Right lobe of liver (tissue), 6 donors: ENCODE data around the gene SPESP1. TPM values are rescaled to one million over a fixed set of nuclear protein-coding genes. Genes with fewer than 3 reads are reported as not detected.

Experiments used
- ATAC-seq, 4 donors: fragments of 200-7000 bp; cut with Tn5 transposase; one replicate each; pipeline ENCODE4 v1.9.1; 2020; ENCODE audit warnings: mild to moderate bottlenecking in 4 of 4, moderate library complexity in 4 of 4
- DNase-seq, 3 donors: peaks; one replicate each; pipeline ENCODE4 v3.0.0-alpha.2; 2020
- H3K27ac ChIP-seq, 3 donors: fragments of 200-600 bp; one replicate each; pipeline ENCODE4 v1.8.0; 2022
- H3K27me3 ChIP-seq, 2 donors: fragments of 200-600 bp; one replicate each; pipeline ENCODE4 v1.8.0; 2022
- H3K36me3 ChIP-seq, 4 donors: fragments of 200-600 bp; sonication (generic) in 1 of 4; one replicate each; pipeline versions ENCODE4 v1.5.1 to v1.8.0; 2017 to 2022; ENCODE audit warnings: control low read depth in 1 of 4
- H3K4me1 ChIP-seq, 4 donors: fragments of 200-600 bp; sonication (generic) in 1 of 4; one replicate each; pipeline versions ENCODE4 v1.5.1 to v1.8.0; 2017 to 2022; ENCODE audit warnings: control low read depth in 1 of 4
- H3K4me3 ChIP-seq, 3 donors: fragments of 200-600 bp; one replicate each; pipeline ENCODE4 v1.8.0; 2022
- H3K9me3 ChIP-seq, 4 donors: fragments of 200-600 bp; sonication (generic) in 1 of 4; one replicate each; pipeline versions ENCODE4 v1.5.1 to v1.8.0; 2017 to 2022; ENCODE audit warnings: control low read depth in 1 of 4
- POLR2A ChIP-seq: fragments of 450-650 bp; IDR thresholded peaks from one replicate; pipeline ENCODE4 v1.6.1; 2017; ENCODE audit warnings: antibody characterized with exemption, mild to moderate bottlenecking
- WGBS: methylation state at CpG from one replicate; pipeline ENCODE4 v1.1.6; 2018; ENCODE audit warnings: low coverage, low lambda C conversion rate; ENCODE audit not compliant: insufficient coverage; ENCODE audit errors: missing lambda C conversion rate; 5-methylcytosine and 5-hydroxymethylcytosine counted together
- intact Hi-C, 2 donors: fragments of 100-400 bp; cut with DNase I; formaldehyde crosslinking; loops; one replicate each; pipeline versions ENCODE4 v1.11.2 to v1.14.1; 2022
- total RNA-seq, 6 experiments: library from RNA; depleted of rRNA in 2 of 6; stranded (reverse); fragments of >200 nt in 2 of 6; fragmentation: NEBNext Ultra II Directional in 3 of 6; extraction: Animal tissue kit (Norgen Biotek cat#: 25700) in 3 of 6; gene quantifications; one replicate each; pipeline versions ENCODE4 v1.1.0 to v1.2.4, GENCODE V29; 2016 to 2023
- TF ChIP-seq, protein P1 (sequence below), 4 donors: fragments of 200-600 bp in 3 of 4; fragments of 450-650 bp in 1 of 4; IDR thresholded peaks; one replicate each; pipeline versions ENCODE4 v1.5.1 to v1.8.0; 2016 to 2022; ENCODE audit warnings: antibody characterized with exemption in 4 of 4, mild to moderate bottlenecking in 2 of 4
- donor health status: DM: no; HTN: yes; CAD: no.
- donor health status: DM: no; HTN: no; CAD: no.
- donor health status: DM: no; HTN: no; CAD: no.
- donor health status: DM: no; HTN: yes; CAD: no.
- donor health status: DM: no; HTN: yes; CAD: no.

SPESP1 gene
- total RNA-seq, 6 experiments from 2014 or later = 0.26 to 2.8 (median 1.4) TPM

DNA sequence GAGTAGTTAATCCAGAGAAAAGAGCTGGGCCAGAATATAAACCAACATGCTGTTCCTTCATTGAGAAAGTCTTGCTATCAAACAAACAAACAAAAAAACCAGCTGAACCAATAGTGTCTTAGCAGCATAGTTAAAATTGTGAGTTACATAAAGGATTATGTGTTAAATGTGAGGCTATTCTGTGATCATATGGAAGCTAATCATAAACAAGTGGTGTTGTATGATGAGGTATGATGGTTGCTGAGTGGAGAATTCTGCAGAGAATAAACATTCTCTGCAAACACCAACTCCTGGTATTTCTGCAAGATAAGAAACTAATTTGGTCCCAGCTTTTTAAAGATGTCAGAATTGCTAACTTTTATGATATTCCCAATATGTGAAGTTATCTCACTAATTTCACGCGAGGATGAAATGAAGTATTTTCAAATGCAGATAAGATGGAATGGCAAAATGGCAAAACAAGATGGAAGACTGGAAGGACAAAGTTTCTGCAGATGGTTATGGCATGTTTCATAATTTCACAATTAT lies 22.9 kb upstream of the SPESP1 start:
- no peak for DNase-seq
- no peaks in the 10 kb centered on the region for H3K27me3 ChIP-seq
- intact Hi-C loops = no loop called here
- H3K4me3 ChIP-seq = no peak overlapping the region
- no peak overlapping the region for H3K27ac ChIP-seq
- H3K9me3 ChIP-seq = no peaks in the 10 kb centered on the region
- no peaks in the 10 kb centered on the region for H3K4me1 ChIP-seq
- TF ChIP-seq POLR2A = no peak
- TF ChIP-seq, protein P1, sequence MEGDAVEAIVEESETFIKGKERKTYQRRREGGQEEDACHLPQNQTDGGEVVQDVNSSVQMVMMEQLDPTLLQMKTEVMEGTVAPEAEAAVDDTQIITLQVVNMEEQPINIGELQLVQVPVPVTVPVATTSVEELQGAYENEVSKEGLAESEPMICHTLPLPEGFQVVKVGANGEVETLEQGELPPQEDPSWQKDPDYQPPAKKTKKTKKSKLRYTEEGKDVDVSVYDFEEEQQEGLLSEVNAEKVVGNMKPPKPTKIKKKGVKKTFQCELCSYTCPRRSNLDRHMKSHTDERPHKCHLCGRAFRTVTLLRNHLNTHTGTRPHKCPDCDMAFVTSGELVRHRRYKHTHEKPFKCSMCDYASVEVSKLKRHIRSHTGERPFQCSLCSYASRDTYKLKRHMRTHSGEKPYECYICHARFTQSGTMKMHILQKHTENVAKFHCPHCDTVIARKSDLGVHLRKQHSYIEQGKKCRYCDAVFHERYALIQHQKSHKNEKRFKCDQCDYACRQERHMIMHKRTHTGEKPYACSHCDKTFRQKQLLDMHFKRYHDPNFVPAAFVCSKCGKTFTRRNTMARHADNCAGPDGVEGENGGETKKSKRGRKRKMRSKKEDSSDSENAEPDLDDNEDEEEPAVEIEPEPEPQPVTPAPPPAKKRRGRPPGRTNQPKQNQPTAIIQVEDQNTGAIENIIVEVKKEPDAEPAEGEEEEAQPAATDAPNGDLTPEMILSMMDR (IDR thresholded peaks at IDR 0.05) = no peak
- H3K36me3 ChIP-seq = no peaks in the 10 kb centered on the region
- no peak for ATAC-seq
- WGBS = 78% methylated on average over 2 of the region's 2 CpGs

GRCh38 chr15:68909601-68910100 lies 20.7 kb upstream of the SPESP1 start:
- TF ChIP-seq, protein P1 (IDR thresholded peaks at IDR 0.05) = no peak
- TF ChIP-seq POLR2A = no peak
- intact Hi-C loops = no loop called here

GRCh38 chr15:68910341-68910740 lies 20.0 kb upstream of the SPESP1 start:
- DNase-seq (no peak), ATAC-seq (no peak)
- TF ChIP-seq, protein P1 (IDR thresholded peaks at IDR 0.05) = no peak
- no peak for TF ChIP-seq POLR2A
- Histone ChIP-seq H3K36me3 (no peaks in the 10 kb centered on the region), H3K9me3 (no peaks in the 10 kb centered on the region), H3K4me3 (no peak overlapping the region), H3K27me3 (no peaks in the 10 kb centered on the region), H3K27ac (no peak overlapping the region), H3K4me1 (no peaks in the 10 kb centered on the region)
- intact Hi-C loops = no loop called here

More at GRCh38 chr15:68909601-68910100, 20.7 kb upstream of the SPESP1 start:
- no peak for ATAC-seq
- DNase-seq = no peak
- H3K4me3 ChIP-seq = no peak overlapping the region
- H3K4me1 ChIP-seq = no peaks in the 10 kb centered on the region
- H3K27ac ChIP-seq = no peak overlapping the region
- H3K9me3 ChIP-seq = no peaks in the 10 kb centered on the region
- no peaks in the 10 kb centered on the region for H3K36me3 ChIP-seq
- no peaks in the 10 kb centered on the region for H3K27me3 ChIP-seq

DNA sequence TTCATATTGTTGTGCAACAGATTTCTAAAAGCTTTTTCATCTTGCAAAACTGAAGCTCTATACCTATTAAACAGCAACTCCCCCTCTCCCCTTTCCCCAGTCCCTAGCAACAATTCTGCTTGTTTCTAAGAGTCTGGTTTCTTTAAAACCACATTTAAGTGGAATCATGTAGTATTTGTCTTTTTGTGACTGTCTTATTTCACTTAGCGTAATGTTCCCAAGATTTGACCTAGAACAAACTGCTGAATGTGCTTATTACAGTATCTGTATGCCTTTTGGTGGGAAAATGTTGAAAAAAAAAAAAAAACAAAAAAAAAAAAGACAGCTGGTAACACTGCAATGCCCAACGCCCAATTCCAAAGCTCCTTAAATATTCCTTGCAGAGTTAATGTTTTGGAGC lies 19.5 kb upstream of the SPESP1 start:
- no peaks in the 10 kb centered on the region for H3K4me1 ChIP-seq
- intact Hi-C loops = no loop called here
- TF ChIP-seq, protein P1 (IDR thresholded peaks at IDR 0.05) = no peak
- no peak for TF ChIP-seq POLR2A
- H3K27ac ChIP-seq = no peak overlapping the region
- 59% methylated on average over 2 of the region's 2 CpGs for WGBS
- H3K4me3 ChIP-seq = no peak overlapping the region
- no peak for DNase-seq
- no peaks in the 10 kb centered on the region for H3K27me3 ChIP-seq
- ATAC-seq = no peak
- H3K36me3 ChIP-seq = no peaks in the 10 kb centered on the region
- H3K9me3 ChIP-seq = no peaks in the 10 kb centered on the region

DNA sequence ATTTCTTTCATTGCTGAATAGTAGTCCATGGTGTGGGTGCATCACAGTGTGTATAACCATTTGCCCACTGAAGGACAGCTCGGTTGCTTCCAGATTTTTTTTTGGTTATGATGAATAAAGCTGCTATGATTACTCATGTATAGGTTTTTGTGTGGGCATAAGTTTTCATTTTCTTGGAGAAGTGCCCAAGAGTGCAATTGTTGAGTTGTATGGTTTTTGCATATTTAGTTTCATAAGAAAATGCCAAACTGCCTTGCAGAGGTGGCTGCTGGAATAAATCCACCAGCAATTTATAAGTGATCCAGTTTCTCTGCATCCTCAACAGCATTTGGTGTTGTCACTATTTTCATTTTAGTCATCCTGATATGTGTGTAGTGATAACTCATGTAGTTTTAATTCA lies 8.4 kb upstream of the SPESP1 start:
- DNase-seq = no peak
- no peaks in the 10 kb centered on the region for H3K36me3 ChIP-seq
- H3K9me3 ChIP-seq = no peaks in the 10 kb centered on the region
- intact Hi-C loops = no loop called here
- H3K27me3 ChIP-seq = no peaks in the 10 kb centered on the region
- 0% methylated on average over 1 of the region's 1 CpG for WGBS
- H3K4me3 ChIP-seq = no peak overlapping the region
- TF ChIP-seq, protein P1 (IDR thresholded peaks at IDR 0.05) = no peak
- no peak for TF ChIP-seq POLR2A
- no peak for ATAC-seq
- H3K4me1 ChIP-seq = no peaks in the 10 kb centered on the region
- H3K27ac ChIP-seq = no peak overlapping the region
